Endometrial microvascular endothelial cells (primary cell): ENCODE results near the gene ANAPC7. TPM values are rescaled to one million over a fixed set of nuclear protein-coding genes. Genes with fewer than 3 reads are reported as not detected.

Experiments
- in situ Hi-C: cut with HindIII; loops from 2 replicates; pipeline ENCODE4 v1.10.0; 2017; ENCODE audit warnings: low sequenced_read_pairs, low pct_unique_long_range_greater_than_20kb; ENCODE audit errors: inconsistent ontology term
- total RNA-seq: library from RNA; depleted of rRNA; stranded (reverse); fragments of >200 nt; gene quantifications from one replicate; pipeline ENCODE4 v1.2.3, GENCODE V29; 2015; ENCODE audit errors: inconsistent ontology term

Gene ANAPC7
- total RNA-seq, 1 donor from 2014 or later: 73.9 TPM

DNA sequence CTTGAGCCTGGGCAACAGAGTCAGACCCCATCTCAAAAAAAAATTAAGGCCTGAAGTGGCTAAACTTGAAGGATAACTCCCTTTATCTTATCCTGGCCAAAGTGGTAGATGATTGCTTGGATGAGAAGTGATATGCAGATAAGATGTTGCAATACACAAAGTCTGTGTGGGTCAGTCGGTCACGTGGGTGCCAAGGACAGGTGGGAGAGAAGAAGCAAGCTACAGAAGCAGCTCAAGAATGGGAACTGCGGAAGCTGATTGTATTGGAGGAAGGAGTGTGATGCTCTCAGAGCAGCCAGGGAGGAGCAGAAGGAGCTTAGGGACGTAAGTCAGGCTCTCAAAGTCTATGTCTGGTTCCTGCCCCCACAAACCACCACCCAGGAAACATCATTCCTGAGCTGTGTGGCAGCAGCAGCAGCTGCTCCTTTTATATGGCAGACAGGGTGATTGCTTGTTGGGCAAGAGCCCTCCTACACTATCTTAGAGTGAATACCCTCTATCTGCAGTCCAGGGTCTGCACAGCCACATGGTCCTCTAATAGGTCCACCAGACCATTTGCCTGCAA lies 67.9 kb downstream of the ANAPC7 start:
- in situ Hi-C loops: no loop called here

DNA sequence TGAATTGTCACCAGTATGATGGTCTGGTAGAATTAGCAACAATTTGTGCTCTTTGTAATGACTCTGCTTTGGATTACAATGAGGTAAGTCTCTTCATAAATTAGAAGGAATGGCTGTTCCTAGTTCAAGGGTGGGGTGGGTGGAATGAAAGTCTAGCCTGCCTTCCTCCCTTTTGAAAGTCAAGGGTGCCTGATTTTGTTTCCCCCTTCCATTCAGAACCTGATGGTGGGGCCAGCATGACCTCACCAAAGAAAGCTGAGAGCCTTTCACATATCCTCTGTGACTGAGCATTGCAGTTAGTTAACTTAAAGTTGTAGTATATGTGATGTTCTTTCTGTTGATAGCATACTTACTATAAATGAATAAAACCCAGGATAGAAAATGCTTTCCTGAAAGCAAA lies 70.3 kb downstream of the ANAPC7 start:
- in situ Hi-C loops: no loop called here

DNA sequence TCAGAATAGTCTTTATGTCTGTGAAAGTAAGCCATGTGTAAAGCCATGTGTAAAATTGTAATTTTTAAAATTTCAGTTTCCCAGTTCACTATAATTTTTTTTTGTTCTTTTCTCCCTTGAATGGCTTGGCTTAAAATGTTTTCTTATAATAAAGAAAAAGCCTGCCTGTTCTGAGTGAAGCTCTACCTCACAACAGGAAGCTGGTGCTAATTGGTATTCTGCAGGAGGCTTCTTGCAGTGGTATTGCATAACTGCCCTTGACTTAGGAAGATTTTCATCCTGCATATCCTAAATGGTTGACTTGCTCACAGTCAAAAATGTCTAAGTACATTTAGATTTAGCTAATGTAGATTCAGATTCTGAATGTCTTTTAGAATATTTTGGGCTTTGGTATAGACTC lies 73.0 kb downstream of the ANAPC7 start:
- in situ Hi-C loops: no loop called here

DNA sequence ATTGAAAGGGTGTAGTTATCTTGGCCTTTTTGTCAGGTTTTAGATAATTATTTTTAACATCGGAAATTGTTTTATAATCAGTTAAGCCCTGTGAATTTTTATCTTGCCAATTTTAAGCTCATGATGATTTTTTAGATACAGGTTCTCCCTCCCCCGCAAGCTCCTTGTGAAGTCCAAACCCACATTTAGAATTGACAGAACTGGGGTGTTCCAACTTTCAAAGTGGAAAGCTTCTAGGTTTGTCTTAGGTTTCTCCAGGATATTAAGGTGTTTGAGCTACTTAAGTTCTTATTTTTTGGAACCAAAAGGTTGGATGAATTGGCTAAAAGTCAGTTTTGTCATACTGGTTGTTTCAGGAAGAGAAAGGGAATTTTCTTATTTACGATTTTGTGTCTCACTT lies 73.4 kb downstream of the ANAPC7 start:
- in situ Hi-C loops: no loop called here

- in situ Hi-C loops: no loop called here
Observed at GRCh38 chr12:110329710-110330109, 73.8 kb downstream of the ANAPC7 start.

Other genes starting within 250 kb of the ANAPC7 start
- 144 TPM for gene ATP2A2, start 122.5 kb downstream of the ANAPC7 start, total RNA-seq
- 1,067 TPM for gene ARPC3, start 46.6 kb upstream of the ANAPC7 start, total RNA-seq
- 21.1 TPM for gene GPN3, start 64.5 kb upstream of the ANAPC7 start, total RNA-seq
- gene FAM216A, start 65.1 kb upstream of the ANAPC7 start, total RNA-seq: 16.7 TPM
- gene VPS29, start 98.4 kb upstream of the ANAPC7 start, total RNA-seq: 134 TPM
- 0.19 TPM for gene RAD9B, start 98.6 kb upstream of the ANAPC7 start, total RNA-seq
- 11.3 TPM for gene PPTC7, start 179.6 kb upstream of the ANAPC7 start, total RNA-seq
- 19.3 TPM for gene TCTN1, start 210.4 kb upstream of the ANAPC7 start, total RNA-seq